ENCODE data around the gene ZFR2. TPM values are rescaled to one million over a fixed set of nuclear protein-coding genes. Genes with fewer than 3 reads are reported as not detected.

Gene ZFR2
- total RNA-seq, 1 experiment from 2014 or later, result not detected

- H3K9me3 ChIP-seq (ENCODE audit: low read length), result no peaks in the 10 kb centered on the region
- intact Hi-C loops (cut with micrococcal nuclease), result no loop called here
- no peak overlapping the region for H3K4me3 ChIP-seq (ENCODE audit: low read length)
- DNase-seq (no peak), ATAC-seq (no peak)
- H3K79me2 ChIP-seq (ENCODE audit: low read length), result no peaks in the 10 kb centered on the region
- no peaks in the 10 kb centered on the region for H3K4me1 ChIP-seq (ENCODE audit: insufficient read depth, low read length)
- H4K20me1 ChIP-seq (ENCODE audit: low read length), result no peaks in the 10 kb centered on the region
- no peak overlapping the region for H3K27ac ChIP-seq (ENCODE audit: low read length)
- no peak overlapping the region for H2AFZ ChIP-seq (ENCODE audit: low read length)
- BruUV-seq (replicated peaks), result no TSS peak
- TF ChIP-seq EZH2 (IDR thresholded peaks at IDR 0.05; ENCODE audit: low read length, unreplicated experiment) (no peak), EZH2phosphoT487 (IDR thresholded peaks at IDR 0.05; ENCODE audit: borderline replicate concordance, low read length) (no peak)
- TF ChIP-seq, protein P1, sequence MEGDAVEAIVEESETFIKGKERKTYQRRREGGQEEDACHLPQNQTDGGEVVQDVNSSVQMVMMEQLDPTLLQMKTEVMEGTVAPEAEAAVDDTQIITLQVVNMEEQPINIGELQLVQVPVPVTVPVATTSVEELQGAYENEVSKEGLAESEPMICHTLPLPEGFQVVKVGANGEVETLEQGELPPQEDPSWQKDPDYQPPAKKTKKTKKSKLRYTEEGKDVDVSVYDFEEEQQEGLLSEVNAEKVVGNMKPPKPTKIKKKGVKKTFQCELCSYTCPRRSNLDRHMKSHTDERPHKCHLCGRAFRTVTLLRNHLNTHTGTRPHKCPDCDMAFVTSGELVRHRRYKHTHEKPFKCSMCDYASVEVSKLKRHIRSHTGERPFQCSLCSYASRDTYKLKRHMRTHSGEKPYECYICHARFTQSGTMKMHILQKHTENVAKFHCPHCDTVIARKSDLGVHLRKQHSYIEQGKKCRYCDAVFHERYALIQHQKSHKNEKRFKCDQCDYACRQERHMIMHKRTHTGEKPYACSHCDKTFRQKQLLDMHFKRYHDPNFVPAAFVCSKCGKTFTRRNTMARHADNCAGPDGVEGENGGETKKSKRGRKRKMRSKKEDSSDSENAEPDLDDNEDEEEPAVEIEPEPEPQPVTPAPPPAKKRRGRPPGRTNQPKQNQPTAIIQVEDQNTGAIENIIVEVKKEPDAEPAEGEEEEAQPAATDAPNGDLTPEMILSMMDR (conservative IDR thresholded peaks at IDR 0.05; ENCODE audit: low read depth, low read length), result no peak
- no peak overlapping the region for H3K4me2 ChIP-seq (ENCODE audit: low read length)
- H3K27me3 ChIP-seq (ENCODE audit: low read length), result no peaks in the 10 kb centered on the region
- H3K9me2 ChIP-seq (replicated peaks; ENCODE audit: low read length), result no peaks in the 10 kb centered on the region
- ChIA-PET CTCF (no interaction called here), POLR2A (ENCODE audit: unreplicated experiment) (no interaction called here)
- H3F3A ChIP-seq (ENCODE audit: low read length, unreplicated experiment), result no peaks in the 10 kb centered on the region
- H3K36me3 ChIP-seq (ENCODE audit: low read depth, low read length), result no peaks in the 10 kb centered on the region
- no peak overlapping the region for H3K9ac ChIP-seq (ENCODE audit: low read length)
Measured at GRCh38 chr19:3837332-3837731, 31.5 kb downstream of the ZFR2 start.

DNA sequence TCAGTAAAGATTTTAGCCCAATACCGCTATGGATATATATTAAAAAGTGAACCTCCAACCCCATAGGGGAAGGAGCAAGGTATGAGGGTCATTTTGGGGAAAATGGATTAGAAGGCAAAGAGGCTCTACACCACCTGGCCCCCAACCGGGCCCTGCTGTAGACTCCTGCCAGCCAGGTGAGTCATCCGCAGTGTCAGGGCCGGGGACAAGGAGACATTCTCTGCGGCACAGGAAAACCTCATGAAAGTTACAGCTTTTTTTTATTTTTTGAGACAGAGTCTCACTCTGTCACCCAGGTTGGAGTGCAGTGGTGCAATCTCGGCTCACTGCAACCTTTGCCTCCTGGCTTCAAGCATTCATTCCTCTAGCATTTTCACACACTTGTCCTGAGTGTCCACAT lies 32.0 kb downstream of the ZFR2 start:
- no TSS peak for BruUV-seq (replicated peaks)
- ATAC-seq, result no peak
- intact Hi-C loops (cut with micrococcal nuclease), result no loop called here

DNA sequence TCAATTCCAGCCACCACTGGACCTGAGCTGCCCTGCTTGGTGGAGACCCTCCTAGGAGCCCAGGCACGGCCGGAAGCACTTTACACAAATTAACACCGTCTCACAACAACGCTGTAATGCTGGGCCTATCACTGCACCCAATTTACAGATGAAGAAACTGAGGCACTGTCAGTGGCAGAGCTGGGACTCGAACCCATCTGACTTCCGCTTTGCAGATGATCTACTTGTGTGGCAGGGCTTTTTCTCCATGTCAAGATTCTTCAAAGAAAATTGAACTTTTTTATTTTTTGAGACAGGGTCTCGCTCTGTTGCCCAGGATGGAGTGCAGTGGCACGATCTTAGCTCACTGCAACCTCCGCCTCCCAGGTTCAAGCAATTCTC lies 33.8 kb downstream of the ZFR2 start:
- Histone ChIP-seq H3K79me2 (ENCODE audit: low read length) (no peaks in the 10 kb centered on the region), H3K36me3 (ENCODE audit: low read depth, low read length) (no peaks in the 10 kb centered on the region), H3K9ac (ENCODE audit: low read length) (no peak overlapping the region), H3K27ac (ENCODE audit: low read length) (no peak overlapping the region), H3F3A (ENCODE audit: low read length, unreplicated experiment) (no peaks in the 10 kb centered on the region), H3K27me3 (ENCODE audit: low read length) (no peaks in the 10 kb centered on the region), H3K9me3 (ENCODE audit: low read length) (no peaks in the 10 kb centered on the region), H3K4me3 (ENCODE audit: low read length) (no peak overlapping the region), H3K4me2 (ENCODE audit: low read length) (no peak overlapping the region), H4K20me1 (ENCODE audit: low read length) (no peaks in the 10 kb centered on the region), H3K4me1 (ENCODE audit: insufficient read depth, low read length) (no peaks in the 10 kb centered on the region), H3K9me2 (replicated peaks; ENCODE audit: low read length) (no peaks in the 10 kb centered on the region), H2AFZ (ENCODE audit: low read length) (no peak overlapping the region)
- ChIA-PET CTCF (no interaction called here), POLR2A (ENCODE audit: unreplicated experiment) (no interaction called here)
- no peak for ATAC-seq
- BruUV-seq (replicated peaks), result no TSS peak
- no peak for TF ChIP-seq EZH2 (IDR thresholded peaks at IDR 0.05; ENCODE audit: low read length, unreplicated experiment)
- TF ChIP-seq, protein P1 (conservative IDR thresholded peaks at IDR 0.05; ENCODE audit: low read depth, low read length), result no peak
- no peak for DNase-seq
- intact Hi-C loops (cut with micrococcal nuclease), result no loop called here

More for the DNA sequence above, 32.0 kb downstream of the ZFR2 start:
- Histone ChIP-seq H4K20me1 (ENCODE audit: low read length) (no peaks in the 10 kb centered on the region), H3K9ac (ENCODE audit: low read length) (no peak overlapping the region), H2AFZ (ENCODE audit: low read length) (no peak overlapping the region), H3K36me3 (ENCODE audit: low read depth, low read length) (no peaks in the 10 kb centered on the region), H3K4me3 (ENCODE audit: low read length) (no peak overlapping the region), H3K4me2 (ENCODE audit: low read length) (no peak overlapping the region), H3K27me3 (ENCODE audit: low read length) (no peaks in the 10 kb centered on the region), H3K27ac (ENCODE audit: low read length) (no peak overlapping the region), H3F3A (ENCODE audit: low read length, unreplicated experiment) (no peaks in the 10 kb centered on the region), H3K79me2 (ENCODE audit: low read length) (no peaks in the 10 kb centered on the region), H3K9me3 (ENCODE audit: low read length) (no peaks in the 10 kb centered on the region), H3K4me1 (ENCODE audit: insufficient read depth, low read length) (no peaks in the 10 kb centered on the region), H3K9me2 (replicated peaks; ENCODE audit: low read length) (no peaks in the 10 kb centered on the region)
- POLR2A ChIA-PET (ENCODE audit: unreplicated experiment), result no interaction called here
- no peak for DNase-seq
- CTCF ChIA-PET, result no interaction called here
- TF ChIP-seq, protein P1 (conservative IDR thresholded peaks at IDR 0.05; ENCODE audit: low read depth, low read length), result no peak
- no peak for TF ChIP-seq EZH2 (IDR thresholded peaks at IDR 0.05; ENCODE audit: low read length, unreplicated experiment)
- no peak for TF ChIP-seq EZH2phosphoT487 (IDR thresholded peaks at IDR 0.05; ENCODE audit: borderline replicate concordance, low read length)
